ENCODE data around the gene CHMP3. TPM values are rescaled to one million over a fixed set of nuclear protein-coding genes. Genes with fewer than 3 reads are reported as not detected.

The CHMP3 gene
- total and polyA plus RNA-seq, 2 of the 8 experiments (the other 6 are each of a cell fraction or from before 2014, with no cell fraction given) = 11.7 to 21.9 TPM

GRCh38 chr2:86518481-86518880 lies 44.8 kb downstream of the CHMP3 start:
- no peak overlapping the region for H2BK12ac ChIP-seq (ENCODE audit: low read depth, low read length)
- no peak for DNase-seq (ENCODE audit: low read depth in 1 of 2, low spot score in 2 of 2)
- no peak overlapping the region for H3K23ac ChIP-seq (ENCODE audit: insufficient read length)
- no peak overlapping the region for H4K91ac ChIP-seq (replicated peaks; ENCODE audit: insufficient read length, low read length)
- POLR2A ChIA-PET (ENCODE audit: partially characterized antibody) = no interaction called here
- no peak overlapping the region for H3K18ac ChIP-seq (ENCODE audit: extremely low read depth, low read length)
- H3K4ac ChIP-seq (replicated peaks; ENCODE audit: insufficient read length, low read depth, low read length) = no peak overlapping the region
- CTCF ChIA-PET (ENCODE audit: partially characterized antibody) = interaction anchor here (0.7 to 1.4 kb wide), 3 partner anchors 14 to 72 kb away, joined by 3 to 5 read pairs (median 3); partner anchors contain the start of gene CHMP3
- TF ChIP-seq CTCF (IDR thresholded peaks at IDR 0.05; ENCODE audit: control extremely low read depth in 1 of 3, insufficient read depth in 1 of 3, low read depth in 1 of 3, low read length in 3 of 3) (peak; percentile 50 to 71 (median 53)), SIX5 (IDR thresholded peaks at IDR 0.05; ENCODE audit: low read depth, low read length) (no peak), YY1 (IDR thresholded peaks at IDR 0.05; ENCODE audit: low read depth, low read length) (peak; percentile 39; the same call in 1 of the 2 replicates), RAD21 (IDR thresholded peaks at IDR 0.05 in 1 of 2, conservative IDR thresholded peaks at IDR 0.05 in 1 of 2; ENCODE audit: low read depth in 2 of 2, low read length in 2 of 2) (peak; percentile 64 to 74)
- no peaks in the 10 kb centered on the region for H3K79me1 ChIP-seq (ENCODE audit: low read depth, low read length)
- H3K27me3 ChIP-seq (replicated peaks in 1 of 4; ENCODE audit: control insufficient read depth in 3 of 4, extremely low read depth in 1 of 4, insufficient read depth in 3 of 4, low read length in 3 of 4) = no peaks in the 10 kb centered on the region
- no peak overlapping the region for H3K4me2 ChIP-seq (ENCODE audit: insufficient read depth in 1 of 2, low read depth in 2 of 2, low read length in 2 of 2)
- no peaks in the 10 kb centered on the region; a peak in 2 of 8 replicates for H3K36me3 ChIP-seq (ENCODE audit: control insufficient read depth in 2 of 4, insufficient read depth in 4 of 4, low read length in 3 of 4)
- H2AK5ac ChIP-seq (ENCODE audit: low read depth, low read length) = no peak overlapping the region
- no peak overlapping the region for H2AFZ ChIP-seq (ENCODE audit: low read length)
- no peak overlapping the region for H2BK5ac ChIP-seq (ENCODE audit: low read depth, low read length)
- no peak overlapping the region for H3K27ac ChIP-seq (ENCODE audit: low read depth, low read length)
- H3K4me3 ChIP-seq (ENCODE audit: extremely low read depth in 1 of 4, insufficient read depth in 2 of 4, low read depth in 3 of 4, low read length in 4 of 4) = no peak overlapping the region
- H3K79me2 ChIP-seq (ENCODE audit: control insufficient read depth in 1 of 2, insufficient read depth in 2 of 2, low read length in 2 of 2) = no peaks in the 10 kb centered on the region
- no peak for FAIRE-seq
- WGBS, 2 experiments (ENCODE audit: extremely low coverage in 1 of 2, insufficient coverage in 1 of 2, insufficient read length in 1 of 2, insufficient replicate concordance in 2 of 2, low coverage in 1 of 2, low lambda C conversion rate in 2 of 2, missing lambda C conversion rate in 1 of 2) = 81% methylated on average over 3 of the region's 3 CpGs; no CpG with 5 or more reads in 1 of the 2 experiments
- 0 out of 4 replicates have a peak, but pooled peaks cover 0 to 9% of the 10 kb centered on the region in 2 experiments for H3K9me3 ChIP-seq (ENCODE audit: insufficient read depth in 2 of 2, low read depth in 1 of 2, low read length in 1 of 2)
- H3K14ac ChIP-seq (ENCODE audit: insufficient read length) = no peak overlapping the region
- no peak overlapping the region for H4K5ac ChIP-seq (ENCODE audit: insufficient read length, low read depth, low read length)
- H3K4me1 ChIP-seq (replicated peaks in 1 of 4; ENCODE audit: control insufficient read depth in 3 of 4, insufficient read depth in 4 of 4, low read length in 3 of 4) = no peaks in the 10 kb centered on the region
- no peak overlapping the region for H4K8ac ChIP-seq (ENCODE audit: extremely low read depth, insufficient read depth, low read length)
- H3K9ac ChIP-seq (replicated peaks in 1 of 4; ENCODE audit: extremely low read depth in 1 of 4, low read depth in 3 of 4, low read length in 3 of 4) = no peak overlapping the region
- no peak overlapping the region for H2BK120ac ChIP-seq (replicated peaks; ENCODE audit: low read depth, low read length)
- no peaks in the 10 kb centered on the region for H3K23me2 ChIP-seq (ENCODE audit: low read depth, low read length)
- no peak overlapping the region for H3K56ac ChIP-seq (replicated peaks; ENCODE audit: insufficient read length, low read depth, low read length)
- H2BK15ac ChIP-seq (ENCODE audit: low read length) = no peak overlapping the region
- no peak overlapping the region for H2BK20ac ChIP-seq (ENCODE audit: low read length)
- no peaks in the 10 kb centered on the region for H4K20me1 ChIP-seq (replicated peaks in 1 of 2; ENCODE audit: control insufficient read depth in 1 of 2, insufficient read depth in 2 of 2, low read length in 2 of 2)

Data from H1 (cell line).